Bronchial epithelial cell (primary cell): ENCODE results near the gene OPALIN. TPM values are rescaled to one million over a fixed set of nuclear protein-coding genes. Genes with fewer than 3 reads are reported as not detected.

Experiments
- DNase-seq: peaks from one replicate; pipeline ENCODE4 v3.0.0-alpha.2; 2010; ENCODE audit warnings: low read depth
- FAIRE-seq: peaks from 2 replicates; lab custom pipeline; 2011; peaks lifted over from hg19 to GRCh38; lab: Jason Lieb, UNC
- H3K27me3 ChIP-seq: 2 replicates; pipeline ENCODE4 v1.5.1; 2011; ENCODE audit warnings: low read length; ENCODE audit not compliant: control insufficient read depth, insufficient read depth
- H3K36me3 ChIP-seq: 2 replicates; pipeline ENCODE4 v1.5.1; 2011; ENCODE audit warnings: low read length; ENCODE audit not compliant: control insufficient read depth, insufficient read depth
- H3K4me3 ChIP-seq: 2 replicates; pipeline ENCODE4 v1.5.1; 2011; ENCODE audit warnings: mild to moderate bottlenecking, low read depth, low read length, control low read depth
- total RNA-seq: library from RNA; depleted of rRNA; stranded (reverse); fragments of >200 nt; gene quantifications from 2 replicates; pipeline ENCODE4 v1.2.1, GENCODE V29; 2014
- TF ChIP-seq, protein P1 (sequence below): IDR thresholded peaks from 2 replicates; pipeline ENCODE4 v1.5.1; 2011; ENCODE audit warnings: mild to moderate bottlenecking, moderate library complexity, low read length, control low read depth, inconsistent platforms; ENCODE audit not compliant: insufficient read depth, severe bottlenecking

OPALIN gene
- total RNA-seq, 1 donor from 2014 or later = not detected

- DNase-seq (no peak), FAIRE-seq (peak; percentile 72)
- TF ChIP-seq, protein P1, sequence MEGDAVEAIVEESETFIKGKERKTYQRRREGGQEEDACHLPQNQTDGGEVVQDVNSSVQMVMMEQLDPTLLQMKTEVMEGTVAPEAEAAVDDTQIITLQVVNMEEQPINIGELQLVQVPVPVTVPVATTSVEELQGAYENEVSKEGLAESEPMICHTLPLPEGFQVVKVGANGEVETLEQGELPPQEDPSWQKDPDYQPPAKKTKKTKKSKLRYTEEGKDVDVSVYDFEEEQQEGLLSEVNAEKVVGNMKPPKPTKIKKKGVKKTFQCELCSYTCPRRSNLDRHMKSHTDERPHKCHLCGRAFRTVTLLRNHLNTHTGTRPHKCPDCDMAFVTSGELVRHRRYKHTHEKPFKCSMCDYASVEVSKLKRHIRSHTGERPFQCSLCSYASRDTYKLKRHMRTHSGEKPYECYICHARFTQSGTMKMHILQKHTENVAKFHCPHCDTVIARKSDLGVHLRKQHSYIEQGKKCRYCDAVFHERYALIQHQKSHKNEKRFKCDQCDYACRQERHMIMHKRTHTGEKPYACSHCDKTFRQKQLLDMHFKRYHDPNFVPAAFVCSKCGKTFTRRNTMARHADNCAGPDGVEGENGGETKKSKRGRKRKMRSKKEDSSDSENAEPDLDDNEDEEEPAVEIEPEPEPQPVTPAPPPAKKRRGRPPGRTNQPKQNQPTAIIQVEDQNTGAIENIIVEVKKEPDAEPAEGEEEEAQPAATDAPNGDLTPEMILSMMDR = no peak
- H3K27me3 ChIP-seq = no peaks in the 10 kb centered on the region
- H3K36me3 ChIP-seq = no peaks in the 10 kb centered on the region
- H3K4me3 ChIP-seq = no peak overlapping the region
Measured at GRCh38 chr10:96341219-96342182, 17.3 kb downstream of the OPALIN start.

DNA sequence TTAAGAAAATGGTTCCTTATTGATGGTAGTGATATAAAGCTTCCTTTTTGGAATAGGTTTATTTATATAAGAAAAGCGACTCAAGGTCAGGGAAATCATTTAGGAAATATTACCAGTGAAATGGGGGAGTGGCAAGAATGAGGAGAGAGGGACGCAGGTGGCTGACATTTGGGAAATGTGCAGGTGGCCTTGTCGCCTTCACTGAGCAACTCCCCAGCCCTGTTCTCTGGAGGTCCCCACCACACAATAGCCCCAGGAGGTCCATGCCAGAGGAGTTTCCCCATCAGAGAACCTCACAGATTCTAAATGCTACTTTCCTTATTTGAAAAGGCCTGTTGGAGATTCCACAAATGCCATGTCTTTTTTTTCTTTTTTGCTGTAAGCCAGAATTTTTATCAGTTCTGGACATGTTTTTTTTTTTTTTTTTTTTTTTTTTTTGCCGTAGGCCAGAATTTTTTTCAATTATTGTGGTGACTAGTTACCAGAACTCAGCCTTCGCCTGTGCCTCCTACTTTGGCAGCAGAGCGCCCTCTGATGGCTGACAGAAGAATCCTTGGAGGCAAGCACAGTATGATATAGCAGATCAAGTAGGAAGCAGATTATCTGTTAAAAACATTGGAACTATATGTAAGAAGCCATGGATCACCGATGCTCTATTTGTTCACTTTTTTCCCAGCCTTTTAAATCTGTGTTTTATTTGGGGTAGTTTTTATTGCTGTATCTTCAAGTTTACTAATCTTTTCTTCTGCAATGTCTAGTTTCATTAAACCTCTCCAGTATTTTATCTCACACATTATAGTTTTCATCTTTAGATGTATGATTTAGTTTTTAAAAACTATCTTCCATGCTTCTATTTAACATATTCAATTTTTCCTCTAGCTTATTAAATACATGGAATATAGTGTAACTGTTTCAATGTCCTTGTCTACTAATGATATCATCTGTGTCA lies 18.6 kb downstream of the OPALIN start:
- DNase-seq = peak; percentile 65
- Histone ChIP-seq H3K4me3 (no peak overlapping the region), H3K36me3 (no peaks in the 10 kb centered on the region), H3K27me3 (no peaks in the 10 kb centered on the region)
- TF ChIP-seq, protein P1 = peak; percentile 78
- no peak for FAIRE-seq

GRCh38 chr10:96339383-96339782 lies 19.4 kb downstream of the OPALIN start:
- DNase-seq = no peak
- TF ChIP-seq, protein P1 = no peak
- Histone ChIP-seq H3K4me3 (no peak overlapping the region), H3K36me3 (no peaks in the 10 kb centered on the region), H3K27me3 (no peaks in the 10 kb centered on the region)
- no peak for FAIRE-seq

GRCh38 chr10:96338279-96338925 lies 20.4 kb downstream of the OPALIN start:
- TF ChIP-seq, protein P1 = no peak
- no peak overlapping the region for H3K4me3 ChIP-seq
- no peak for DNase-seq
- no peaks in the 10 kb centered on the region for H3K27me3 ChIP-seq
- FAIRE-seq = no peak
- H3K36me3 ChIP-seq = no peaks in the 10 kb centered on the region

- no peak for FAIRE-seq
- TF ChIP-seq, protein P1 = no peak
- H3K27me3 ChIP-seq = no peaks in the 10 kb centered on the region
- H3K36me3 ChIP-seq = no peaks in the 10 kb centered on the region
- no peak overlapping the region for H3K4me3 ChIP-seq
- DNase-seq = no peak
Measured at GRCh38 chr10:96337106-96337505, 21.7 kb downstream of the OPALIN start.
